ENCODE results near the gene CAMTA1. TPM values are rescaled to one million over a fixed set of nuclear protein-coding genes. Genes with fewer than 3 reads are reported as not detected.

The CAMTA1 gene
- total RNA-seq, 2 donors from 2014 or later = 36.5 to 57.5 TPM

GRCh38 chr1:7447093-7447492 is 661.8 kb downstream of the CAMTA1 start:
- Mint-ChIP-seq H3K36me3 (no peaks in the 10 kb centered on the region), H3K4me3 (no peak overlapping the region), H3K4me1 (ENCODE audit: low read depth in 2 of 2) (no peaks in the 10 kb centered on the region), H3K27me3 (no peaks in the 10 kb centered on the region), H3K27ac (no peak overlapping the region), H3K9me3 (no peaks in the 10 kb centered on the region)
- ATAC-seq (no peak), DNase-seq (ENCODE audit: low spot score) (no peak)

GRCh38 chr1:7447736-7448135 is 662.5 kb downstream of the CAMTA1 start:
- Mint-ChIP-seq H3K4me1 (ENCODE audit: low read depth in 2 of 2) (no peaks in the 10 kb centered on the region), H3K9me3 (no peaks in the 10 kb centered on the region), H3K36me3 (no peaks in the 10 kb centered on the region), H3K4me3 (no peak overlapping the region), H3K27me3 (no peaks in the 10 kb centered on the region), H3K27ac (no peak overlapping the region)
- DNase-seq (ENCODE audit: low spot score) (no peak), ATAC-seq (no peak)

DNA sequence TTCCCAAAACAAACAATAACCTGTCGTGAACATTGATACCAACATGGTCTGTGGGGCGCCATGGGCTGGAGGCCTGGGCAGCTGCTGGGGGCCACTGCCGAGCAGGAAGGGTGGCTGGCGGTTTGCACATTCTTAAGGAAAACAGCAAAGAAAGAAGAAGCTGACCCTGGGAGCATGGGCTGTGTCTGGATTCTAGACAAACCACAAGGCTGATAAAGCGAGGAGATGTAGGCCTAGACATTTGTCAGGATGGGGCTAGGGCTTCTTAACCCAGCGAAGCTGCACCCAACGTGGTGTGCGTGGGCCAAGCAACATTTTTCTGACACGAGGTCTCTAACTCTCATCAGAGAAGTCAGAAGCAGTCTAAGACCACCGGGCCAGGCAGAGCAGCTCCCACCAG is 663.7 kb downstream of the CAMTA1 start:
- ATAC-seq (no peak), DNase-seq (ENCODE audit: low spot score) (no peak)
- H3K4me1 Mint-ChIP-seq (ENCODE audit: low read depth in 2 of 2) = no peaks in the 10 kb centered on the region
- no peaks in the 10 kb centered on the region for H3K27me3 Mint-ChIP-seq
- no peaks in the 10 kb centered on the region for H3K9me3 Mint-ChIP-seq
- no peak overlapping the region for H3K4me3 Mint-ChIP-seq
- H3K36me3 Mint-ChIP-seq = no peaks in the 10 kb centered on the region
- no peak overlapping the region for H3K27ac Mint-ChIP-seq

GRCh38 chr1:7449750-7450149 is 664.5 kb downstream of the CAMTA1 start:
- no peaks in the 10 kb centered on the region for H3K27me3 Mint-ChIP-seq
- no peaks in the 10 kb centered on the region for H3K4me1 Mint-ChIP-seq (ENCODE audit: low read depth in 2 of 2)
- H3K27ac Mint-ChIP-seq = no peak overlapping the region
- no peaks in the 10 kb centered on the region for H3K36me3 Mint-ChIP-seq
- DNase-seq (ENCODE audit: low spot score) (no peak), ATAC-seq (no peak)
- no peaks in the 10 kb centered on the region for H3K9me3 Mint-ChIP-seq
- no peak overlapping the region for H3K4me3 Mint-ChIP-seq

DNA sequence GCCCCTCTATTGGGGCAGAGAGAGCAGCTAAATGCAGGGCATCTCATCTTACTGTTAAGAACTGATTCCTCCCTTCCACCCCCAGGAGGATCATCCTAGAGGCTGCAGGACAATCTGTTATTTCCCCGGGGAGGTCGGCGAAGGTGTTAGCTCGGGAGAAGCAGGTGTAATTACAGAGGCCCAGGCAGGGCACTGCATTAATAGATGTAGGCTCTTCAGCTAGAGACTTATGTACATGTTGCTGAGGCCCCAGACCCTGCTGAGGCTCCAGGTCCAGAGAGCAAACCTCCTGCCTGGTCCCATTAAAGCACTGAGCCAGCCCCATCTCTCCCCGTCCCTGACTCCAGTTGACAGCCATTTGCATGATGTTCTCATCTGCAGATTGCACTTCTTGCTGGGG is 665.6 kb downstream of the CAMTA1 start:
- Mint-ChIP-seq H3K4me3 (no peak overlapping the region), H3K9me3 (no peaks in the 10 kb centered on the region), H3K36me3 (no peaks in the 10 kb centered on the region), H3K4me1 (ENCODE audit: low read depth in 2 of 2) (no peaks in the 10 kb centered on the region), H3K27me3 (no peaks in the 10 kb centered on the region), H3K27ac (no peak overlapping the region)
- DNase-seq (ENCODE audit: low spot score) (no peak), ATAC-seq (no peak)

DNA sequence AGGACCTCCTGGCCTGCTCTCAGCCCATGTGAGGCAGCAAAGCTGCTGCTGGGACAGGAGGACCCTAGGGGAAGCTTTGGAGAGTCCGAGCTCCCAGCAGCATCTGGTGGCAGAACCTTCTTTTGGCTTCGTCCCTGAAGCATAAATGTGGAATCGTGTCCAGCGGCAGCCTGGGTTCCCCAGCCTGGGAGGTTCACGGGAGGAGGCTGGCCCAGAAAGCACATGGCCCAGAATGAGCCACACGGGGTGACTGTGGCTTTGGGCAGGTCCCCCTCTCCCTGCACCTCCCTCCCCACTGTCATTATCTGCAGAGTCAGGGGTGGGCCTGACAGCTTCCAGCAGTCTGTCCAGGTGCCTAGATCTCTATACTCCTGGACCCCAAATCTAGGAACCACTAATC is 667.8 kb downstream of the CAMTA1 start:
- H3K9me3 Mint-ChIP-seq = no peaks in the 10 kb centered on the region
- DNase-seq (ENCODE audit: low spot score) (no peak), ATAC-seq (no peak)
- H3K27ac Mint-ChIP-seq = no peak overlapping the region
- H3K4me1 Mint-ChIP-seq (ENCODE audit: low read depth in 2 of 2) = no peaks in the 10 kb centered on the region
- H3K4me3 Mint-ChIP-seq = no peak overlapping the region
- H3K36me3 Mint-ChIP-seq = no peaks in the 10 kb centered on the region
- no peaks in the 10 kb centered on the region for H3K27me3 Mint-ChIP-seq

GRCh38 chr1:7454052-7454815 is 669.0 kb downstream of the CAMTA1 start:
- Mint-ChIP-seq H3K9me3 (no peaks in the 10 kb centered on the region), H3K27ac (no peak overlapping the region), H3K4me3 (no peak overlapping the region), H3K4me1 (ENCODE audit: low read depth in 2 of 2) (no peaks in the 10 kb centered on the region), H3K36me3 (no peaks in the 10 kb centered on the region), H3K27me3 (no peaks in the 10 kb centered on the region)
- ATAC-seq = no peak
- DNase-seq (ENCODE audit: low spot score) = no peak

DNA sequence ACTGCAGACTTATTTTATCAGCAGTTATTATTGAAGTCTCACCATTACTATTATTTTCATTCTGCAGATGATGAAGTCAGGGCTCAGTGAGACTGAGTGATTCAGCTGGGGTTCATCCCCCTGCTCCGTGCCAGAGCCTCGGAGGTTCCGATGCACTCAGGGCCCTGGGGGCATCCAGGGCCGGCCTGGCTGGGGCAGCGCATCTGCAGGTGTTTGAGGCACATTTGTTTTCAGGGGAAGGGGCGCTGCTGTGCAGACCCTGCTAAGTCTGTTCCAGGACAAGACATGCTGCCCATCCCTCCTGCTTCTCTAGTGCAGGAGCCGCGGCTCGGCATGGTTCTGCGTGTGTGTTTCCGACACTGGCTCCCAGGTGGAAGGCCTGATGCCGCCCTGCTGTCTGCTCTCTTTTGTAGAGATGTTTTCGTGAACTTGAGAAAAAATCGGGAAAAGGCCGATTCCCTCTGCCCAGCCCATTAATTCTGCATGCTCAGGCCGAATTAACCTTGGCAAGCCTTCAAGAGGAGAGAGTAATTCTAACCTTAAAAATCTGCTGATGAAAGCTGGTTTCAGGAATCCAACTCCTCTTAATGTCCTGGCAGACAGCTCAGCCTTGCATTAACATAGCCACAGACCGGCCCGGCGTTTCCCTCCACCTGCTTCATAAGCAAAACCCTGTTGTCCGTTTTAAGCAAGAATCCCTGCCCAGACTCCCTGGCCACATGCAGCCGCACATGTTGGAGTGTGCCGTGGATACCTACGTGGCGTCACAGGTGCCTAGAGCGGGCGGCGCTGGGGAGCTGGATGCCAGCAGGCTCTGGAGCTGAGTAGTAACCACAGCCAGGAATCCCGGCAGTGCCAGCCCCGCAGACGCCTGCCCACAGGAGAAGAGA is 669.9 kb downstream of the CAMTA1 start:
- Mint-ChIP-seq H3K27ac (no peak overlapping the region), H3K27me3 (no peaks in the 10 kb centered on the region), H3K36me3 (no peaks in the 10 kb centered on the region), H3K9me3 (no peaks in the 10 kb centered on the region), H3K4me1 (ENCODE audit: low read depth in 2 of 2) (no peaks in the 10 kb centered on the region), H3K4me3 (no peak overlapping the region)
- ATAC-seq = no peak
- DNase-seq (ENCODE audit: low spot score) = no peak

DNA sequence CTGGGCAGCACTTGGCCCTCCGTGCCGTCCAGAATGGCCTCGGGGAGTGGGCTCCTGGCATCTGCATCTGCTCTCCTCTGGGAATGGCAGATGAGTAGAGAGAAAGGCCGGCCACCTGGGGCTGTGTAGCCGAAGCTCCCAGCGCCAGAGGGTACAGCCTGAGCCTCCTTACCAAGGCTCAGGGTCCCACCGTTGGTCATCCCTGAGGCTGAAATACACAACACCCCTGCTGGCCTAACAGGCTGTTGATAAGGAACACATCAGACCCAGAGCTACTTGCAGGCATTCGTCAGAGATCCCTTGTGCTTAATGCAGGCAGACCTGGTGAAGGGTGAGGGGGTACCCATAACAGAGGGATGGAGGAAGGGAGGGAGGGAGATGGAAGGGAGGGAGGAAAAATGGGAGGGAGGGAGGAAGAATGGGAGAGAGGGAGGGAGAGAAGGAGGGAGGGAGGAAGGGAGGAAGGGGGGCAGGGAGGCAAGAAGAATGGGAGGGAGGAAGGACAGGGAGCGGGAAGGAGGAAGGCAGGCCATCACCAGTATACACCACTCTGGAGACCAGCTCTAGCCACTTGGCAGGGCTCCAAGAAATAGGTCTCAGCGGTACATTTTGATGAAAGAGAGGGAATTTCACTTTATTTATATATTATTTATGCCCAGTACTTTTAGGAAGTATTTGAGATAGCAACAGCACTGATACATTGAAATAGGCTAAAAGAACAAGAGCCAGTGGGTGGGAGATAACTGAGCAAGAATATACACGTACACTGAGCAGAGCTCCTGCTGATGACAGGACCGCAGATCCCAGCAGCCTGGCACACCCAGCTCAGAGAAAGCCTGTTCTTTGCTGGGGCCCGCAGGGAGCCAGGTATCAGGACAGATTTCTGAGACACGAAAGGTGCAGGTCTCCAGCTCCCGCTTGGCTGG is 670.8 kb downstream of the CAMTA1 start:
- Mint-ChIP-seq H3K9me3 (no peaks in the 10 kb centered on the region), H3K36me3 (no peaks in the 10 kb centered on the region), H3K4me3 (no peak overlapping the region), H3K4me1 (ENCODE audit: low read depth in 2 of 2) (no peaks in the 10 kb centered on the region), H3K27me3 (no peaks in the 10 kb centered on the region), H3K27ac (no peak overlapping the region)
- ATAC-seq (no peak), DNase-seq (ENCODE audit: low spot score) (no peak)

- no peaks in the 10 kb centered on the region for H3K4me1 Mint-ChIP-seq (ENCODE audit: low read depth in 2 of 2)
- ATAC-seq = no peak
- H3K4me3 Mint-ChIP-seq = no peak overlapping the region
Measured at GRCh38 chr1:7456722-7457082, 671.4 kb downstream of the CAMTA1 start.

DNA sequence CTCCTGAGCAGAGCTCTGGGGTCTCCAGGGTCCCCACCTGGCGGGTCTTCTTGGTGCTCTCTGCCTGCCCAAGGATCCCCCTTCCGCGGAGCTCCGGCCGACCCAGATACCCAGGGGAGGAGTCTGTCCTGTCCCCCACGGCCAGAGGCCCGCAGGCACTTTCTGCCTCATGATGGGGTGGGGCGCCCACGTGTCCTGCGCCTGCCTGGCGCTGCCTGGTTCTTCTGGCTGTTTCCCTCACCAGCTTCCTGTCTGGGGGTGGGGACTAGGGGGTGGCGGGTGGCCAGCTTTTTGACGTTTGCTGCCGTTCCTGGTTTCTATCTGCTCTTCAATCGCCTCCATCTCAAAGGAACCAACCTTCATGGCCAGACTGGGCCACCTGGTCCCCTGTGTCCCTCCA is 672.6 kb downstream of the CAMTA1 start:
- H3K4me3 Mint-ChIP-seq = no peak overlapping the region
- ATAC-seq = no peak
- no peak for DNase-seq (ENCODE audit: low spot score)
- no peaks in the 10 kb centered on the region for H3K36me3 Mint-ChIP-seq
- no peaks in the 10 kb centered on the region for H3K9me3 Mint-ChIP-seq
- no peaks in the 10 kb centered on the region for H3K27me3 Mint-ChIP-seq
- no peak overlapping the region for H3K27ac Mint-ChIP-seq
- no peaks in the 10 kb centered on the region for H3K4me1 Mint-ChIP-seq (ENCODE audit: low read depth in 2 of 2)

More at GRCh38 chr1:7456722-7457082, 671.4 kb downstream of the CAMTA1 start:
- H3K9me3 Mint-ChIP-seq = no peaks in the 10 kb centered on the region
- no peaks in the 10 kb centered on the region for H3K36me3 Mint-ChIP-seq
- H3K27ac Mint-ChIP-seq = no peak overlapping the region
- DNase-seq (ENCODE audit: low spot score) = no peak
- H3K27me3 Mint-ChIP-seq = no peaks in the 10 kb centered on the region

- H3K27me3 Mint-ChIP-seq = peaks cover 0 to 7% of the 10 kb centered on the region in 2 donors
Measured at GRCh38 chr1:7458946-7459345, 673.7 kb downstream of the CAMTA1 start.

GRCh38 chr1:7459914-7460313 is 674.7 kb downstream of the CAMTA1 start:
- ATAC-seq = no peak
- no peak for DNase-seq (ENCODE audit: low spot score)
- Mint-ChIP-seq H3K4me1 (ENCODE audit: low read depth in 2 of 2) (no peaks in the 10 kb centered on the region), H3K4me3 (no peak overlapping the region), H3K36me3 (no peaks in the 10 kb centered on the region), H3K27ac (no peak overlapping the region), H3K27me3 (peaks cover 0 to 7% of the 10 kb centered on the region in 2 donors), H3K9me3 (no peaks in the 10 kb centered on the region)

More at GRCh38 chr1:7458946-7459345, 673.7 kb downstream of the CAMTA1 start:
- DNase-seq (ENCODE audit: low spot score) (no peak), ATAC-seq (no peak)
- Mint-ChIP-seq H3K9me3 (no peaks in the 10 kb centered on the region), H3K4me3 (no peak overlapping the region), H3K4me1 (ENCODE audit: low read depth in 2 of 2) (no peaks in the 10 kb centered on the region), H3K36me3 (no peaks in the 10 kb centered on the region), H3K27ac (no peak overlapping the region)

All from natural killer cell treated with Interleukin-12 subunit alpha and Interleukin-12 subunit beta and Interleukin-15 and Interleukin-18, amount 100 ng/mL, for 72 hours (primary cell).